HepG2 (cell line): ENCODE results near the gene FPGS. TPM values are rescaled to one million over a fixed set of nuclear protein-coding genes. Genes with fewer than 3 reads are reported as not detected.

Experiments used
- ATAC-seq: fragments of 200-7000 bp; cut with Tn5 transposase; 3 replicates; pipeline ENCODE4 v1.9.1; 2020; ENCODE audit warnings: mild to moderate bottlenecking, moderate library complexity
- BruUV-seq: library from RNA; stranded (reverse); fragments of 400-500 nt; replicated peaks from 2 replicates; lab custom pipeline; 2021; lab: Mats Ljungman, UMichigan
- CTCF ChIA-PET: fragments of 300-600 bp; formaldehyde crosslinking; extraction: SDS; loops from one replicate; lab custom pipeline; 2021; ENCODE audit warnings: low total read pairs, inconsistent platforms, low intra/inter-chr PET ratio; lab: Yijun Ruan, JAX
- POLR2A ChIA-PET: fragments of 350-600 bp; sonication (Branson Sonifier 250); formaldehyde crosslinking; loops from one replicate; lab custom pipeline; 2020; ENCODE audit warnings: antibody characterized with exemption, inconsistent platforms; lab: Yijun Ruan, JAX
- DNase-seq: peaks from one replicate; pipeline ENCODE4 v3.0.0-alpha.2; 2015; ENCODE audit warnings: low spot score
- FAIRE-seq: peaks from 3 replicates; lab custom pipeline; 2011; peaks lifted over from hg19 to GRCh38; lab: Jason Lieb, UNC
- H2AFZ ChIP-seq: one replicate; pipeline ENCODE4 v1.6.1; 2011; ENCODE audit warnings: low read length, inconsistent platforms
- H3K27ac ChIP-seq: fragments of 300-600 bp; 3 replicates; pipeline ENCODE4 v1.8.0; 2011; ENCODE audit warnings: mixed run types, mild to moderate bottlenecking, mixed read lengths, low read length, inconsistent platforms; ENCODE audit not compliant: insufficient read depth; ENCODE audit errors: extremely low read length
- H3K27me3 ChIP-seq, 2 experiments: fragments of 200-600 bp in 1 of 2; 2 replicates in 1 of 2; 3 replicates in 1 of 2; pipeline versions ENCODE4 v1.6.0 to v1.8.0; 2011; ENCODE audit warnings: low read length in 2 of 2, mild to moderate bottlenecking in 2 of 2, moderate library complexity in 2 of 2, inconsistent platforms in 1 of 2; ENCODE audit not compliant: insufficient read depth in 2 of 2, control insufficient read depth in 1 of 2
- H3K36me3 ChIP-seq, 2 experiments: fragments of 200-600 bp in 1 of 2; replicated peaks in 1 of 2; 2 replicates in 1 of 2; 3 replicates in 1 of 2; pipeline versions ENCODE4 v1.5.1 to v1.8.0; 2011; ENCODE audit warnings: low read length in 2 of 2, inconsistent platforms in 1 of 2; ENCODE audit not compliant: insufficient read depth in 2 of 2, control insufficient read depth in 1 of 2
- H3K4me1 ChIP-seq: 2 replicates; pipeline ENCODE4 v1.5.1; 2012; ENCODE audit warnings: low read length, inconsistent platforms; ENCODE audit not compliant: insufficient read depth
- H3K4me2 ChIP-seq: 2 replicates; pipeline ENCODE4 v1.6.0; 2011; ENCODE audit warnings: low read depth, low read length, inconsistent platforms
- H3K4me3 ChIP-seq, 3 experiments: fragments of 200-600 bp in 1 of 3; sonication (generic), shearing (Covaris generic) in 1 of 3; replicated peaks in 1 of 3; 2 replicates each; pipeline ENCODE4 v1.5.1; 2011 to 2016; ENCODE audit warnings: low read length in 3 of 3, inconsistent platforms in 2 of 3, low read depth in 2 of 3, mild to moderate bottlenecking in 2 of 3, control low read depth in 1 of 3, mixed read lengths in 1 of 3; ENCODE audit not compliant: insufficient read depth in 1 of 3
- H3K79me2 ChIP-seq: one replicate; pipeline ENCODE4 v1.6.1; 2011; ENCODE audit warnings: low read length, inconsistent platforms; ENCODE audit not compliant: insufficient read depth
- H3K9ac ChIP-seq: 2 replicates; pipeline ENCODE4 v1.6.0; 2011; ENCODE audit warnings: mild to moderate bottlenecking, low read depth, low read length, inconsistent platforms; ENCODE audit not compliant: insufficient read depth
- H3K9me3 ChIP-seq: 2 replicates; pipeline ENCODE4 v1.5.1; 2012; ENCODE audit warnings: mild to moderate bottlenecking, low read length
- H4K20me1 ChIP-seq: 2 replicates; pipeline ENCODE4 v1.6.0; 2011; ENCODE audit warnings: inconsistent platforms, mild to moderate bottlenecking, low read length, moderate library complexity; ENCODE audit not compliant: insufficient read depth
- DBP ChIP-seq: sonication (generic); formaldehyde crosslinking; IDR thresholded peaks from 2 replicates; pipeline ENCODE4 v1.4.0; 2020; ENCODE audit warnings: missing genetic modification reagents; ENCODE audit errors: not compliant biosample characterization
- FOXA3 ChIP-seq: IDR thresholded peaks from 2 replicates; pipeline ENCODE4 v1.6.1; 2016; ENCODE audit warnings: missing genetic modification reagents, missing compliant biosample characterization
- MTA1 ChIP-seq: sonication (generic); formaldehyde crosslinking; IDR thresholded peaks from 2 replicates; pipeline ENCODE4 v1.4.0; 2020; ENCODE audit warnings: missing genetic modification reagents, mild to moderate bottlenecking, borderline replicate concordance
- SOX5 ChIP-seq: IDR thresholded peaks from 2 replicates; pipeline ENCODE4 v1.6.1; 2016; ENCODE audit warnings: borderline replicate concordance
- UBTF ChIP-seq: sonication (generic); formaldehyde crosslinking; IDR thresholded peaks from 2 replicates; pipeline ENCODE4 v1.4.0; 2020; ENCODE audit warnings: mild to moderate bottlenecking, missing genetic modification reagents
- ZFP91 ChIP-seq: sonication (generic); formaldehyde crosslinking; IDR thresholded peaks from 2 replicates; pipeline ENCODE4 v1.9.0; 2022; ENCODE audit warnings: missing genetic modification reagents, mild to moderate bottlenecking, borderline replicate concordance
- WGBS: methylation state at CpG from one replicate; pipeline ENCODE4 v1.1.6; 2017; ENCODE audit warnings: low lambda C conversion rate; 5-methylcytosine and 5-hydroxymethylcytosine counted together
- in situ Hi-C: cut with HindIII; loops from 2 replicates; pipeline ENCODE4 v1.10.0; 2017; ENCODE audit warnings: low pct_unique_long_range_greater_than_20kb; ENCODE audit not compliant: extremely low pct_ligation_motif_present
- intact Hi-C: fragments of 100-400 bp; cut with micrococcal nuclease; formaldehyde crosslinking; loops from one replicate; pipeline ENCODE4 v1.10.0; 2022; ENCODE audit not compliant: unreplicated experiment
- polyA plus RNA-seq, 8 experiments: library from polyadenylated mRNA; depleted of rRNA in 3 of 8; stranded (reverse) in 7 of 8; unstranded in 1 of 8; fragments of >200 nt; fragmentation: Illumina TruSeq in 4 of 8; extraction: Trizol in 4 of 8; gene quantifications; 2 replicates each; pipeline versions ENCODE4 v1.2.1 to v1.2.3, GENCODE V29; 2011 to 2016; ENCODE audit warnings: low read depth in 4 of 8, missing spikeins in 1 of 8, mixed read lengths in 1 of 8; ENCODE audit not compliant: insufficient read depth in 1 of 8
- total RNA-seq, 5 experiments: library from RNA; depleted of rRNA; stranded (reverse); fragments of >200 nt; fragmentation: Illumina TruSeq; extraction: Trizol; gene quantifications; 2 replicates each; pipeline ENCODE4 v1.2.3, GENCODE V29; 2016; ENCODE audit warnings: low read depth in 1 of 5

The FPGS gene
- total and polyA plus RNA-seq, 2 of the 13 experiments (the other 11 are each of a cell fraction or from before 2014, with no cell fraction given), result 35.6 to 36.8 TPM

GRCh38 chr9:127825319-127826051, 22.8 kb downstream of the FPGS start (continued):
- TF ChIP-seq UBTF, result peak; percentile 70; the same call in 1 of the 2 replicates
- TF ChIP-seq FOXA3 (CRISPR knock-in tag), result peak; percentile 38; the same call in 1 of the 2 replicates
- peak; percentile 64; the same call in 1 of the 2 replicates for TF ChIP-seq MTA1 (CRISPR knock-in tag)
- TF ChIP-seq DBP, result no peak
- TF ChIP-seq, all 625 proteins: peak for 140

- ChIA-PET CTCF (interaction anchor here (0.8 to 1.1 kb wide), 2 partner anchors 23 to 43 kb away, joined by 3 to 6 read pairs; partner anchors contain the start of gene FPGS), POLR2A (interaction anchor here (0.6 kb wide), 1 partner anchor 1670 kb away, joined by 3 read pairs; no protein-coding TSS in a partner anchor)
- Histone ChIP-seq H3K27me3 (no peaks in the 10 kb centered on the region), H2AFZ (no peak overlapping the region), H3K36me3 (no peaks in the 10 kb centered on the region), H4K20me1 (no peaks in the 10 kb centered on the region), H3K9me3 (no peaks in the 10 kb centered on the region), H3K9ac (no peak overlapping the region), H3K27ac (no peak overlapping the region), H3K4me3 (peak overlapping the region in 1 of 3 experiments; percentile 56; a peak in 1 of 6 replicates), H3K4me1 (peaks cover 42% of the 10 kb centered on the region), H3K4me2 (peak overlapping the region; percentile 65; the same call in 1 of the 2 replicates), H3K79me2 (no peaks in the 10 kb centered on the region)
- intact Hi-C loops (no loop called here), in situ Hi-C loops (no loop called here)
- TF ChIP-seq SOX5 (CRISPR knock-in tag) (no peak), ZFP91 (0 out of 2 replicates have a peak, but pooled peaks have one; percentile 31)
- BruUV-seq, result no TSS peak
- FAIRE-seq (no peak), ATAC-seq (no peak), DNase-seq (no peak)
- 51% methylated on average over 4 of the region's 7 CpGs for WGBS
Observed at GRCh38 chr9:127826253-127826913, 23.7 kb downstream of the FPGS start.
